ENCODE results near the gene IAH1. TPM values are rescaled to one million over a fixed set of nuclear protein-coding genes. Genes with fewer than 3 reads are reported as not detected.
"Not testable (repeated sequence)": the region's sequence is repeated elsewhere in the genome, so short reads cannot be mapped to it uniquely, and the experiment has no call there.

Gene IAH1
- total RNA-seq, 1 experiment from 2014 or later: 129 TPM

DNA sequence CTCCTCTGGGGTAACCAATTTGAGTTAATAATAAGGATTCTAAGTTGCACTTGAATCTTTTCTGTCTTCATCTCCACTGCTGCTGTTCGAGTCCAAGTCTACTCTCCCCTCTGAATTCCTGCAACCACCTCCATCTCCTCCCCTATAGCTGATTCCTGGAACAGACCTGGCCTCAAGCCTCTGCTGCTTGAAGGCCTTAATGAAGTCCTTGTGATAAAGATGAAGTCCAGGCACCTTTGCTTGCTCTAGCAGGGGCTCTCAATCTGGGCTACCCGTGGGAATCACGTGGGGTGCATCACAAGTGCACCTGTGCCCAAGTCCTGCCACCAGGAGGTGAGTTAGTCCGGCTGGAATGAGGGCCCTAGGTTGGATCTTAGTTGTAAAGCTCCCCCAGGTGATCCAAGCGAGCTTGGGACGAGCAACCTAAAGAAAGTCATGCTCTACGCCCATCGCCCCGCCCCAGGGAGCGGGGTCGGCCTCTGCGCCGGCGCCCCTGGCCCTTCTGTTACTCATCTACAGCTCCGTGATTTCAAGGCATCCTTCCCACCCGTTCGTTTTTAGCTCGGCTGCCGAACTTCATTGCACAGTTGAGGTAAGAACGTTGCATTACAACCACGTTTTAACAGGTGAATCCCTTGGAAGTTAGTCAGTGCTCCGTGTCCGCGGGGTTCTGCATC is 905 bp upstream of the IAH1 start:
- no peak for DNase-seq (ENCODE audit: low read depth)

DNA sequence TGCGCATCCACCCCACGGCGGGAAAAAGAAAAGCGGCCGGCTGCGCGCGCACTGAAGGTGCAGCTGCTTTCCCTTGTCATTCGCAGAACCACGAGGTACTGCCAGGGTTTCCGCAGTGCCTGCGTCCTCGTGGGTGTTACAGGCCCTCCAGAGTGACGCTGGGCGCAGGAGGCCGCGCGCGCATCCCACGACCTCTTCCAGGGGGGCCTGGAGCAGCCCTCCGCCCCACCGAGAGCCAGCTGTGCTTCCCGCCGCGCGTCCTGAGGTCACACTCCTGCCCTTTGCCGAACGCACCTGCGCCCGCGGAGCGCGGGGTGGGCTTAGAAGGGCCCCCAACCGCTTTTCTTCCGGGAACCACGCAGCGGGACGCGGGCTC is 378 bp upstream of the IAH1 start:
- DNase-seq (ENCODE audit: low read depth): no peak

DNA sequence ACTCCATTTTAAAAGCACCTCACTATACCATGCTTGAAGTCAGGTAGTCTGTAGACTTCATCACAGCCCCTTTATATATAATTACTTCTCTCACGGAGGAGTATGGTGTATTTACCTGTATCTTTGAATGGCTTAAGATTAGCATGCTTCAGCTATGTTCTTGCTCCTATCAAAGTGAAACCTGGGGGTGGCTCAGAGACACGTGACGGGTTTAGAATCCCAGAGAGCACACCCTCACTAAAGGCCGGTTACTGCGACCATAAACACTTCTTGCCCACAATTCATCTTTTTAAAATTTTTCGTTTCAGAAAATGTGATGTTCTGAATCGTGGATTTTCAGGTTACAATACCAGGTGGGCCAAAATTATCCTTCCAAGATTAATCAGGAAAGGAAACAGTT is 3.6 kb downstream of the IAH1 start:
- no peak for DNase-seq (ENCODE audit: low read depth)

GRCh38 chr2:9478526-9478925 is 4.2 kb downstream of the IAH1 start:
- no peak for DNase-seq (ENCODE audit: low read depth)

- no peak for DNase-seq (ENCODE audit: low read depth)
These were observed 5.8 kb downstream of the IAH1 start for GRCh38 chr2:9480157-9480556.

DNA sequence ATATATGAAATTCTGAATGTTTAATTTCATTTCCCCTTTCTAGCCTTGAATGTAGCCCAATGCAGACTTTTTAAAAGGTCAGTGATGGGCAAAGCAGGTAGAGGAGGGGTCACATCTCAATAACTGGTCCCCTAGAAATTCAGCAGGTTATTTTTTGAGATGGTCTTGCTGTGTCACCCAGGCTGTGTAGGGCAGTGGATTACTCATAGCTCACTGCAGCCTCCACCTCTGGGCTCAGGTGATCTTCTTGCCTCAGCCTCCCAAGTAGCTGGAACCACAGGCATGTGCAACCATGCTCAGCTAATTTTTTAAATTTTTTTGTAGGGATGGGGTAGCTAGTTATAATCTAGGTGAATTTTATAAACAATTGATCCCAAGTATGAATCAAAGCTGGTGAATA is 8.8 kb downstream of the IAH1 start:
- no peak for DNase-seq (ENCODE audit: low read depth)

- DNase-seq (ENCODE audit: low read depth): no peak
These were observed 10.2 kb downstream of the IAH1 start for GRCh38 chr2:9484533-9484932.

DNA sequence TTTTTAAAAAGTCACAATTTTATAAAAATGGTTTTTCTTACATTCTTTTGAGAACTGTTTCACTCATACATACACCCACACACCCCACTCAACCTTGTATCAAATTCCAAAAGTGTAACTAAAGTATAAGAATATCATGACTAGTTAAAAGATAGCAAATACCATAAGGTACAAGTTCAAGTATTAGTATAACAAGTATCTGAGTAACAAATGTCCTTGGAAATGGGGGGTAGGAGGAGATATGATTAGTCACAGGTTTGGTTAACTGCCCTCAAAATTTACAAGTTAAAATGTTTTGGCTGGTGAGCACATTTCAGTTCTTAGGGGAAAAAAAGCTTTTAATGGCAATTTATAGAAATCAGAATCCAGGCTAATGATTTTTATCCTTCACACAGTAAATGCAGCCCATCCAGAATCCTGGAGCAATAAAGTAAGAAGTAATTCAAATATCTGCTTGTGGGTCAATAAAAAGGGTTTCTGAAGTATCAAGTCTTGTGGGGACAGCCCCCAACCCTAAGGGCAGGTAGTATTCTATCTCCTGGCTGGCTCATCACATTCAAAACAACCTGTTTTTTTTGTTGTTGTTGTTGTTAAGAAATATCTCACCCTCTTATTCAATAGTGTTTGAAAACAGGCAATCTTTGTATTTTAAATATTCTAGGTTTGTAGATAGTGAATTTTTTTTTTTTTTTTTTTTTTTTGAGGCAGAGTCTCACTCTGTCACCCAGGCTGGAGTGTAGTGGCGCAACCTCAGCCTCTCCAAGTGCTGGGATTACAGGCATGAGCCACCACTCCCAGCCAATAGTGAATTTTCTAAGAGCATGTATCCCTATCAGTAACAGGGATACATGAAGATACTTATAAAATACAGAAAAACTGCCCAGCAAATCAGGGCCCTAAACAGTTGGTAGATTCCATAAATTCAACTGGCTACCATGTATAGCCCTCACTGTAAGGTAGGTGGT is 14.5 kb downstream of the IAH1 start:
- no peak for DNase-seq (ENCODE audit: low read depth)

GRCh38 chr2:9490789-9491188 is 16.4 kb downstream of the IAH1 start:
- no peak for DNase-seq (ENCODE audit: low read depth)

GRCh38 chr2:9492927-9493326 is 18.6 kb downstream of the IAH1 start:
- DNase-seq (ENCODE audit: low read depth): no peak

DNA sequence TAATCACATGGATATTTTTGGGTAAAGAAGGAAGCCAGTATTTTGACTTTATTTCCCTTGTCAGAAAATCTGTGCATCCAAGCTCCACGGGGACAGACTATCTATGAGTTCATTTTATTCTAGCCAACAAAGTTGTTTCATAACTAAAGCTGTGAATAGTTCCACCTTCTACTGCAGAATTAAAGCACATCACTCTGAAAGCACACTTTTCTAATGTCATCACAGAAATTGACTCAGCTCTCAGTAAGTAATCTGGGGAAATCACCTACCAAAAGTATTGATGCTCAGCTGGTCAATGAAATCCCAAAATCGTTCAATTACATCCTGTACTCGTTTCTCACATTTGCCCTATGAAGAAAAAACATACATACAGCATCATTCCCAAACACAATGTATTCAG is 19.1 kb downstream of the IAH1 start:
- no peak for DNase-seq (ENCODE audit: low read depth)

- no peak for DNase-seq (ENCODE audit: low read depth)
These were observed 19.7 kb downstream of the IAH1 start for GRCh38 chr2:9494081-9494480.

GRCh38 chr2:9497017-9497416 is 22.7 kb downstream of the IAH1 start:
- no peak for DNase-seq (ENCODE audit: low read depth)

- no peak for DNase-seq (ENCODE audit: low read depth)
These were observed 23.9 kb downstream of the IAH1 start for GRCh38 chr2:9498210-9498609.

- DNase-seq (ENCODE audit: low read depth): no peak
These were observed 34.6 kb downstream of the IAH1 start for GRCh38 chr2:9508931-9509330.

- not testable (repeated sequence) for DNase-seq (ENCODE audit: low read depth)
These were observed 39.6 kb downstream of the IAH1 start for GRCh38 chr2:9513946-9514345.

- DNase-seq (ENCODE audit: low read depth): no peak
These were observed 42.9 kb downstream of the IAH1 start for GRCh38 chr2:9517118-9517782.

DNA sequence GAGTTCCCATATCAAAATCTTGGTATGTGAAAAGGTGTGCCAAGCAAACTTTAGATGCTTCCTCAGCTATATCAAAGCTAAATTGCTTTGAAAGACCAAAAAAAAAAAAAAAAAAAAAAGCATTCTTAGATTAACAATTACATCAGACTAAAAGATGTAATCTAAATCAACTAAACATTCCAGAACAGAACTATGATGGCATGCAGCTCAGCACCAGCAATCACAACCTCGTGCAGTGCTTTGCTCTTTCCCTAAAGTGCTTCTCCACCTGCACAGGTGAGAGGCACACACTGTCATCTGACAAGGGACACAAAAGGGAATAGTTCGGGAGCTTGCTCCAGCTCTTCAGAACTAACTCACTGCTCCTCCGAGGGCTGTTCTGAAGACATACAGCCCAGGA is 43.8 kb downstream of the IAH1 start:
- DNase-seq (ENCODE audit: low read depth): no peak

- DNase-seq (ENCODE audit: low read depth): no peak
These were observed 44.4 kb downstream of the IAH1 start for GRCh38 chr2:9518780-9519179.

GRCh38 chr2:9519250-9519649 is 44.9 kb downstream of the IAH1 start:
- DNase-seq (ENCODE audit: low read depth): peak; percentile 23

DNA sequence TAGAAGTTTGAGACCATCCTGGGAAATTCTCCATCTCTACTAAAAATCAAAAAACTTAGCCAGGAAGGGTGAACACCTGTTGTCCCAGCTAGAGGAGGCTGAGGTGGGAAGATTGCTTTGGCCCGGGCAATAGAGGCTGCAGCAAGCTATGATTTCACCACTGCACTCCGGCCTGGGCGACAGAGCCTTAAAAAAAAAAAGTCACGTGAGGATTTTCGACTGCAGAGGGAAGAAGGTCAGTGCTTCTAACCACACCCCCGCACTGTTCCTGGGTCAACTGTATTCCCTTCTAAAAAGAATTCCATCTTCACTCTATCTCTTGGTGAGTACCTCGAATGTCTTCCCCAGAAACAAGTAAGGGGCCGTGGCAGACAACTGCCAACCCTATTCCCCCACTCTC is 49.9 kb downstream of the IAH1 start:
- DNase-seq (ENCODE audit: low read depth): no peak

DNA sequence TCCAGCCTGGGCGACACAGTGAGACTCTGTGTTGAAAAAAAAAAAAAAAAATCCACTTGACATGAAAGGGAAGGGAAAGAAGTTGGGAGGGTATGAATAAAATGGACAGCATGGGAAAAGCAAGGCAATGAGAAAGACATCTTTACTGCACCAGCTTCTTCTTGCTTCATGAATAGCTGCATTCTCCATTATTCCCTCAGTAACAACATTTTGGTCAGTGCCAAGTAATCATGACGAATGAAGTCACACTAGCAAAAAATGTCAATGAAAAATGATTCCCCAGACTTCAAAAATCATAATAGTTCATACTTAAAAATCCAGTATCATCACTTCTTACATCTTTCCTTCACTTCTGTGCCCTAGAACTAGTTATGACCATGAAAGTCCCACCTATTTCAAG is 50.9 kb downstream of the IAH1 start:
- DNase-seq (ENCODE audit: low read depth): no peak

All from RPMI7951 (cell line).